ENCODE data around the gene CCNC.

GRCh38 chr6:99543968-99544367 lies 24.5 kb downstream of the CCNC start:
- no peak for TF ChIP-seq KLF16 (CRISPR knock-in tag; IDR thresholded peaks at IDR 0.05)
- no peak for TF ChIP-seq ZBTB38 (CRISPR knock-in tag; IDR thresholded peaks at IDR 0.05)
- TF ChIP-seq CTCF (CRISPR knock-in tag; IDR thresholded peaks at IDR 0.05): no peak
- no peak for TF ChIP-seq EZH2 (conservative IDR thresholded peaks at IDR 0.05; ENCODE audit: low read depth, low read length)
- TF ChIP-seq KAT7 (CRISPR knock-in tag; IDR thresholded peaks at IDR 0.05; ENCODE audit: borderline replicate concordance): no peak
- no peak for TF ChIP-seq ZBTB33 (CRISPR knock-in tag; IDR thresholded peaks at IDR 0.05)
- TF ChIP-seq GFI1 (CRISPR knock-in tag; IDR thresholded peaks at IDR 0.05; ENCODE audit: borderline replicate concordance): no peak
- no peak for TF ChIP-seq MYC (CRISPR knock-in tag; IDR thresholded peaks at IDR 0.05; ENCODE audit: borderline replicate concordance)
